AG09319 (cell line): Measurements from ENCODE around the gene ZDHHC8.
"Not testable (repeated sequence)": the region's sequence is repeated elsewhere in the genome, so short reads cannot be mapped to it uniquely, and the experiment has no call there.

Experiments
- DNase-seq: peaks from one replicate; pipeline ENCODE4 v3.0.0-alpha.2; 2010; ENCODE audit warnings: low read depth; ENCODE audit errors: extremely low read depth
- TF ChIP-seq, protein P1 (sequence below): IDR thresholded peaks from 2 replicates; pipeline ENCODE4 v1.5.1; 2011; ENCODE audit warnings: low read depth, mild to moderate bottlenecking, inconsistent platforms, low read length, moderate library complexity

Gene ZDHHC8

DNA sequence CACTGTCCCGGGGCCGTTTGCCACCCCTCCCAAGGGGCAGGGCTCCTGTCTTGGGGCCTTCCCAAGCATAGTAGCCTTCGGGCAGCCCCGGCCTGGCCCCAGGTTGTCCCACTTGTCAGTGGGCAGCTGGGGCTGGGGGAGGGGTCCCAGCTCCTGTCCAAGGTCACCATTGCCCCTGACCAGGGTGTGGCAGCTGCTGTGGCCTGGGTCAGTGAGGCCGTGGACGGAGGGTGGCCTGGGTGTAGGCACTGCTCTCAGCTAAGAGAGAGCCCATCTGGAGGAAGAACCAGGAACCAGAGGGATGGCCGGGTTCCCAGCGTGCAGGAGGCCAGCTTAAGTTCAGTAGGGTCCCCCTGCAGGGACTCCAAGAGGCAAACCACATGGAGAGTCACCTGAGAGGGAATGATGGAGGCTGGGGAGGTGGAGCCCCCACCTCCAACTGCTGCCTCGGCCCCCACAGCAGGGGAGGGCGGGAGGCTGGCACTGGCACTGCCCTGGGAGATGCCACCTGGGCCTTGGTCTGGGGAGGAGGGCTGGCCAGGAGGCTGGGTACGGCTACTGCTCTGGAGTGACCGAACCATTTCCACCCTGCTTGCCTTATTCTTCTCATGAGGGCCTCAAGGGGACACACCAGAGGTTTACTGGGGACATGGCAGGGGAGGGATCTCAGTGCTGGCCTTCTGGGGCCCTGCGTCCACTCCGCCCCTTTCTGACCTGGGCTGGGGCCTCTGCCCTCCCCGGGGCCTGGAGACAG lies 26.0 kb downstream of the ZDHHC8 start:
- TF ChIP-seq, protein P1, sequence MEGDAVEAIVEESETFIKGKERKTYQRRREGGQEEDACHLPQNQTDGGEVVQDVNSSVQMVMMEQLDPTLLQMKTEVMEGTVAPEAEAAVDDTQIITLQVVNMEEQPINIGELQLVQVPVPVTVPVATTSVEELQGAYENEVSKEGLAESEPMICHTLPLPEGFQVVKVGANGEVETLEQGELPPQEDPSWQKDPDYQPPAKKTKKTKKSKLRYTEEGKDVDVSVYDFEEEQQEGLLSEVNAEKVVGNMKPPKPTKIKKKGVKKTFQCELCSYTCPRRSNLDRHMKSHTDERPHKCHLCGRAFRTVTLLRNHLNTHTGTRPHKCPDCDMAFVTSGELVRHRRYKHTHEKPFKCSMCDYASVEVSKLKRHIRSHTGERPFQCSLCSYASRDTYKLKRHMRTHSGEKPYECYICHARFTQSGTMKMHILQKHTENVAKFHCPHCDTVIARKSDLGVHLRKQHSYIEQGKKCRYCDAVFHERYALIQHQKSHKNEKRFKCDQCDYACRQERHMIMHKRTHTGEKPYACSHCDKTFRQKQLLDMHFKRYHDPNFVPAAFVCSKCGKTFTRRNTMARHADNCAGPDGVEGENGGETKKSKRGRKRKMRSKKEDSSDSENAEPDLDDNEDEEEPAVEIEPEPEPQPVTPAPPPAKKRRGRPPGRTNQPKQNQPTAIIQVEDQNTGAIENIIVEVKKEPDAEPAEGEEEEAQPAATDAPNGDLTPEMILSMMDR, result no peak
- DNase-seq, result no peak

DNA sequence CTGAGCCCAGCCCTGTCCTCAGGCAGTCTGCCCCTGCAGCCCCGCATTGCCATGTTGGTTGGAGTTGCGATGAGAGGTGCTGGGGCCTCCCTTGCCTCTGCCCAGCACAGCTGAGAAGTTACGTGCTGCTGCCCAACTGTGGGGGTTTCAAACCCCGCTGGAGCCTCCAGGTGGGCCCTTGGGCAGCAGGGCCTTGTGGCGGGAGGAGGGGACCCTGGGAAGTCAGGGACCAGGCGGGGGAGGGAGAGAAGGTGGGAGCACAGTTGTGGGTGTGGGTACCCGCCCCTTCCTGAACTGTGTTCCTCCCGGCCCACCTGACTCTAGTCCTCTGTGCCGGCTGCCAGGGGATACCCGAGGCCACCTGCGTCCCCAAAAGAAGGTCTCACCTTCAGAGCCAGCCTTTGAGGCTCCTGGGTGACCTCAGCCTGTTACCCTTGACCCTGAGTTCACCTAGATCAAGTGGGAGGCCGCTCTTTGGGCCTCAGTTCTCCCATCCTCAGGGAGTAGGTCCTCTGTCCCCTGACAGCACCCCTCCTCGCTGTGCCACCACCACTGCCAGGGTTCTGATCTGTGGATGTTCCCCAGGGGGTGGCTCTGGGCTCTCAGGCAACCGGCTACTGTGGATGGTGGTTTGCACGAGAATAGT lies 26.9 kb downstream of the ZDHHC8 start:
- TF ChIP-seq, protein P1, result no peak
- no peak for DNase-seq

DNA sequence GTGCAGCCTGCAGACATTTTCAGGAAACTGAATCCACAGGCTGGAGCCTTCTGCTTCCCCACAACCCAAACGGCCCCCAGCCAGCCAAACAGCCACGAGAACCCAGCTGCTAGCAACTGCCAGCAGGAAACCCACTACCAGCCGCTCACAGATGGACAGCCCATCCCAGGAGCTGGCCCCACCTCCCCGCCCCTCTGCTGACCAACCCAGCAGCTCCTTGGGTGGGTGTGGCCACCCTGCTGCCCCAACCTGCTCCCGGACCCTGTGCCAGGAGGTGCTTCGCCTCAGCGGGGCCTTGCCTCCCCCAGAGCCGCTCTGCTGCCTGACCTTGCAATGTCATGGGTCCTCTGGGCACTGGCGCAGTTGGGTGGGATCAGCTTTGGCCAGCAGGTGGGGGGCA lies 27.5 kb downstream of the ZDHHC8 start:
- TF ChIP-seq, protein P1, result no peak
- no peak for DNase-seq

DNA sequence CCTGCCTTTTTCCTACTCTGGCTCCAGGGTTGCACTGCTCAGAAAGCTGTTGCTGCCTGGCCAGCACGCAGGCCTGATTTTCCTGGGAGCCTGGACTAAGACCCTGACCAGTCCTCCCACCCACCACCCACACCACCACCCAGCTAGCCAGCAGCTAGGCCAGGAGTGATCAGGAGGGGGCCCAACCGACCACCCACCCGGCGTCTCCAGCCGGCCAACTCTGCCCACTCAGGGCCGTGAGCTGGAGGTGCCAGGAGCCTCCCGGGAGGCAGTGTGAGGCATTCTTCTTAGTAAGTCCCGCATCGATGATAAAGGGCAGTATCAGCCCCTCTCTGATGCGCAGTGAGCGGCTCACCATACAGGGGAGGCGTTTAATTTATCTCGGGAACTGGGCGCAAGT lies 27.9 kb downstream of the ZDHHC8 start:
- not testable (repeated sequence) for DNase-seq

DNA sequence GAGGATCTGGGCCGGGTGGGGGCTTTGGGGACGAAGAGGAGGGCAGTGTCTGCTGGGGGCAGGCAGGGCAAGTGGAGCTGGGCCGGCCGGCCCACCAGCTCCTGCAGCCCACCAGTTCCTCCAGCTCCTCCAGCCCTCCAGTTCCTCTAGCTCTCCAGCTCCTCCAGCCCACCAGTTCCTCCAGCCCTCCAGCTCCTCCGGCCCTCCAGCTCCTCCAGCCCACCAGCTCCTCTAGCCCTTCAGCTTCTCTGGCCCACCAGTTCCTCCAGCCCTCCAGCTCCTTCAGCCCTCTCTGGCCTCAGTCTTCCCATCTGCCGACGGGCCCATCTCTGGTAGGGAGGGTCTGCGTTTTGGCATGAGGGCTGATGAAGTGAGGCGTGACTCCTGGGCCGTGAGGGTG lies 28.4 kb downstream of the ZDHHC8 start:
- TF ChIP-seq, protein P1, result no peak
- DNase-seq, result no peak

DNA sequence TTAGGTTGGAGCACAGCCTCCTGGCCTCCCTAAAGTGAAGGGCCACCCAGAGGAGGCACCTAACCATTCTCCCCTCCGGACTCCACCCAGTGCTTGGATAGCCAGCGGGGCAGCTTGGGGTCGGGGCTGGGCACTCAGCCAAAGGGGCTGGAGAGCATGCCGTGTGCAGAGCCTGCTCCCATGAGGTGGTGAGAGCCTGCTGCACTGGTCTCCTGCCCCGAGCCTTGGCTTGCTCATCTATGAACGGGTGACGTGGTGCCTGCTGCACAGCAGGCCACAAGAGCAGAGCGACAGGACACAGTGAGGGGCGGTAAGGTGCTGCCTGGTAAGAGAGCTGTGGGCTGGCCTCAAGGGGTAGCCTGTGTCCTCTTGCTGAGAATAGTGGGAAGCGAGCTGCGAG lies 33.3 kb downstream of the ZDHHC8 start:
- no peak for DNase-seq
- TF ChIP-seq, protein P1, result no peak

DNA sequence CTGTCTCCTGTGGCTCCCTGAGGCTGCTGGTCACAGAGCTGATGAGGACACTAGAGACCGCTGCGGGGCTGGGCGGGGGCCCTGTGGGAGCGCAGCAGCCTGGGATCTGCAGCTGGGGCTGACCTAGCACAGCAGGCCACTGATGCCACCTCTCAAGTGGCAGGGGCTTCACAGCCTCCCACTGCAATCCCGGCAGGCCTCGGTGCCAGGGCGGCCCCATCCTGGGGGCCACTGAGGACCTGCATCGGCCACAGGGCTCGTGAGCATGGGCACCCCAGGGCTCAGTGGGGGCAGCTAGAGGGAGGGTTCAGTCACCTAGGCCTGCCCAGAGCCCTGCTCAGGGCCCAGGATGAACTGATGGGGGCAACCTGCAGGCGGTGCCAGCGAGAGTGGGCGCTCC lies 33.8 kb downstream of the ZDHHC8 start:
- no peak for DNase-seq
- TF ChIP-seq, protein P1, result no peak
